Gastrocnemius medialis (tissue), 4 donors: ENCODE data around the gene TANK. TPM values are rescaled to one million over a fixed set of nuclear protein-coding genes. Genes with fewer than 3 reads are reported as not detected.

Experiments
- ATAC-seq, 2 donors: fragments of 150-250 bp; one replicate each; pipeline ENCODE4 v1.9.1; 2016
- DNase-seq, 2 donors: peaks; one replicate each; pipeline ENCODE4 v3.0.0-alpha.2; 2019
- H3K27ac ChIP-seq, 4 donors: fragments of 200-600 bp; sonication (generic); 1 replicate in 1 of 4; 2 replicates in 3 of 4; pipeline ENCODE4 v1.5.1; 2016 to 2018; ENCODE audit warnings: mild to moderate bottlenecking in 2 of 4, moderate library complexity in 1 of 4
- H3K27me3 ChIP-seq, 3 donors: fragments of 200-600 bp; sonication (generic) in 2 of 3; 1 replicate in 1 of 3; 2 replicates in 2 of 3; pipeline versions ENCODE4 v1.5.1 to v1.6.0; 2016 to 2019; ENCODE audit warnings: mild to moderate bottlenecking in 1 of 3, moderate library complexity in 1 of 3
- H3K36me3 ChIP-seq, 2 donors: fragments of 200-600 bp; sonication (generic) in 1 of 2; one replicate each; pipeline ENCODE4 v1.5.1; 2017 to 2018
- H3K4me1 ChIP-seq, 2 donors: fragments of 200-600 bp; sonication (generic) in 1 of 2; one replicate each; pipeline ENCODE4 v1.5.1; 2016 to 2017; ENCODE audit warnings: mild to moderate bottlenecking in 2 of 2
- H3K4me3 ChIP-seq, 4 donors: fragments of 200-600 bp; sonication (generic) in 3 of 4; 1 replicate in 1 of 4; 2 replicates in 3 of 4; pipeline ENCODE4 v1.5.1; 2016 to 2019; ENCODE audit warnings: mild to moderate bottlenecking in 2 of 4
- H3K9me3 ChIP-seq, 3 donors: fragments of 200-600 bp; sonication (generic) in 2 of 3; 1 replicate in 1 of 3; 2 replicates in 2 of 3; pipeline ENCODE4 v1.5.1; 2016 to 2019
- POLR2A ChIP-seq, 2 donors: fragments of 450-650 bp; IDR thresholded peaks; one replicate each; pipeline ENCODE4 v1.6.1; 2017; ENCODE audit warnings: antibody characterized with exemption in 2 of 2, mild to moderate bottlenecking in 2 of 2, moderate library complexity in 2 of 2
- in situ Hi-C, 4 donors: fragments of 200-750 bp; cut with MboI; loops; one replicate each; pipeline versions ENCODE4 v1.15.0 to v1.8.0; 2017; ENCODE audit warnings: low sequenced_read_pairs in 4 of 4
- intact Hi-C: fragments of 100-400 bp; cut with DNase I; formaldehyde crosslinking; loops from one replicate; pipeline ENCODE4 v1.15.1; 2023; ENCODE audit warnings: low total_unique reads
- total RNA-seq, 4 donors: library from RNA; depleted of rRNA; stranded (reverse); fragments of >200 nt; gene quantifications; one replicate each; pipeline versions ENCODE4 v1.1.0 to v1.2.3, GENCODE V29; 2016
- TF ChIP-seq, protein P1 (sequence below), 5 experiments: fragments of 450-650 bp in 3 of 5; fragments of 200-600 bp in 2 of 5; sonication (generic) in 2 of 5; IDR thresholded peaks in 4 of 5; conservative IDR thresholded peaks in 1 of 5; 1 replicate in 4 of 5; 2 replicates in 1 of 5; pipeline ENCODE4 v1.5.1; 2016 to 2019; ENCODE audit warnings: antibody characterized with exemption in 5 of 5, mild to moderate bottlenecking in 3 of 5, moderate library complexity in 3 of 5

TANK gene
- total RNA-seq, 4 donors from 2014 or later: 70.3 to 103 (median 86.0) TPM

- no peak overlapping the region for H3K27ac ChIP-seq
- H3K36me3 ChIP-seq: no peaks in the 10 kb centered on the region
- intact Hi-C loops: no loop called here
- no peak overlapping the region for H3K4me3 ChIP-seq
- no peaks in the 10 kb centered on the region for H3K27me3 ChIP-seq
- ATAC-seq: no peak
- no peaks in the 10 kb centered on the region for H3K4me1 ChIP-seq
- in situ Hi-C loops: no loop called here
- no peaks in the 10 kb centered on the region for H3K9me3 ChIP-seq
- DNase-seq: no peak
- no peak for TF ChIP-seq POLR2A (IDR thresholded peaks at IDR 0.05)
- TF ChIP-seq, protein P1, sequence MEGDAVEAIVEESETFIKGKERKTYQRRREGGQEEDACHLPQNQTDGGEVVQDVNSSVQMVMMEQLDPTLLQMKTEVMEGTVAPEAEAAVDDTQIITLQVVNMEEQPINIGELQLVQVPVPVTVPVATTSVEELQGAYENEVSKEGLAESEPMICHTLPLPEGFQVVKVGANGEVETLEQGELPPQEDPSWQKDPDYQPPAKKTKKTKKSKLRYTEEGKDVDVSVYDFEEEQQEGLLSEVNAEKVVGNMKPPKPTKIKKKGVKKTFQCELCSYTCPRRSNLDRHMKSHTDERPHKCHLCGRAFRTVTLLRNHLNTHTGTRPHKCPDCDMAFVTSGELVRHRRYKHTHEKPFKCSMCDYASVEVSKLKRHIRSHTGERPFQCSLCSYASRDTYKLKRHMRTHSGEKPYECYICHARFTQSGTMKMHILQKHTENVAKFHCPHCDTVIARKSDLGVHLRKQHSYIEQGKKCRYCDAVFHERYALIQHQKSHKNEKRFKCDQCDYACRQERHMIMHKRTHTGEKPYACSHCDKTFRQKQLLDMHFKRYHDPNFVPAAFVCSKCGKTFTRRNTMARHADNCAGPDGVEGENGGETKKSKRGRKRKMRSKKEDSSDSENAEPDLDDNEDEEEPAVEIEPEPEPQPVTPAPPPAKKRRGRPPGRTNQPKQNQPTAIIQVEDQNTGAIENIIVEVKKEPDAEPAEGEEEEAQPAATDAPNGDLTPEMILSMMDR (IDR thresholded peaks at IDR 0.05 in 4 of 5, conservative IDR thresholded peaks at IDR 0.05 in 1 of 5): no peak
These were observed 86.1 kb downstream of the TANK start for GRCh38 chr2:161246281-161246680.

DNA sequence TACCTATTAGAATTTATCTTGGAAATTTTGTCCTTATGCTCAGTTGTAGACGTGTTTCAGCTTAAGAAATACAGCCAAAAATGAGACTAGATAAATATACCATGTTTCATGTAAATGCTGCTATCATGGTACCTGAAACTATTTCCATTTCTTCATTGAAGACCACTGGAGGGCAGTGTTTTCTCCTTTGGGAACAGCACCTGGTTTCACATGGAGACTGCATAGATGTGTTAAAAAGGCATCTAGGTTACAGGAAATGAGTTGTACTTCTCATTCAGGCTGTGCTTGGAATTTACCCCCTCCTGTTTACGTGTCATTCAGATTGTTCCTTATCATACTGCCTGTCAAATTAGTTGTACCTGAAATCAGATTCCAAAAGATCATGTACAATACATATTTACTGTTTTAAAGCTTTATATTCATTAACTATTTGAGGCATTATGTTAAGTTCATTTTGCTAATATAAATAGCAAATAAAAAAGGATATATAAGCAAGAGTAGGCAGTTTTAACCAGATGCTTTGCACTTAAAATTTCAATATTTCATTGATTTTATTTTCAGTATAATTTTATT, 90.7 kb downstream of the TANK start:
- Histone ChIP-seq H3K27ac (no peak overlapping the region), H3K36me3 (no peaks in the 10 kb centered on the region), H3K4me3 (no peak overlapping the region), H3K4me1 (no peaks in the 10 kb centered on the region), H3K27me3 (no peaks in the 10 kb centered on the region), H3K9me3 (no peaks in the 10 kb centered on the region)
- intact Hi-C loops: loop anchor here (2.0 kb wide), 1 partner anchor 22 kb away; no protein-coding TSS in a partner anchor
- peak; percentile 53 to 56 for ATAC-seq
- DNase-seq: no peak
- TF ChIP-seq, protein P1 (IDR thresholded peaks at IDR 0.05 in 4 of 5, conservative IDR thresholded peaks at IDR 0.05 in 1 of 5): peak in 4 of 5 experiments; percentile 36 to 62 (median 45)
- no peak for TF ChIP-seq POLR2A (IDR thresholded peaks at IDR 0.05)
- in situ Hi-C loops: no loop called here

DNA sequence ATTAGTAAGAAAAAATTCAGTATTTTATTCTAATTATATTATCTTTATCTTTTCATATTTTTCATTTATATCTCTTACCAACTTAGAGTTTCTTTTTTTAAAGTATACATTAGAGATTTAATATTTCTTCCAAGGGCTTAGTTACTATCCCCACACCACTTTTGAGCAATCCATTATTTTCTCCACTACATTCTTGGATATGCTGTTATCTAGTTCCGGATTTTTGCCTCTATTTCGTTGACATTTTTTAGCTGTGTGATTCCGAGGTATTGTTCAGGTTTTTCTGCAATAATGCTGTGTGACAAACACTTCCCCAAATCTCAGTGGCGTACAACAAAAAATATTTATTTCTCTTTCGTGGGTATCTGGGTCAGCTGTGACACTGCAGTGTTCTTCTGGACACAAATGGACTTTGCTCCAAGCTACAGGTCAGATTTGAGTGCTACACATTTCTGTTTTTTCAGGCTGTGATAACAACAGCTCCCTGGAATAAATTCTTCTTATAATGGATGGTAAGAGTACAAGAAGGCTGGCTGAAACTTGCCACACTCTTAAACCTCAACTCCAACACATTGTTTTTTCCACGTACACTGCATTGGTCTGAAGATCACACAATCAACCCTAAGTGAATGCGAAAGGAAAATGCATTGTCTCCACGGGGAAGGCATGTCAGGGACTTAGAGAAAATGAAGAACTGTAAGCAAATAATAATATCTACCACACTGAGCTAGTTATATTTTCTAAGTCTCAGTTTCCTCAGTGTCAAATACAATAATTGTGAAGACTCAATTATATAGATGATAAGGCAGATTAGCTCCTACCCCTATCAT, 97.1 kb downstream of the TANK start:
- H3K27me3 ChIP-seq: no peaks in the 10 kb centered on the region
- H3K27ac ChIP-seq: no peak overlapping the region
- in situ Hi-C loops: no loop called here
- no peak for ATAC-seq
- TF ChIP-seq POLR2A (IDR thresholded peaks at IDR 0.05): no peak
- TF ChIP-seq, protein P1 (IDR thresholded peaks at IDR 0.05 in 4 of 5, conservative IDR thresholded peaks at IDR 0.05 in 1 of 5): no peak
- no peak for DNase-seq
- intact Hi-C loops: no loop called here
- no peaks in the 10 kb centered on the region for H3K4me1 ChIP-seq
- H3K36me3 ChIP-seq: no peaks in the 10 kb centered on the region
- H3K9me3 ChIP-seq: no peaks in the 10 kb centered on the region
- H3K4me3 ChIP-seq: no peak overlapping the region

- no peak overlapping the region for H3K4me3 ChIP-seq
- no peak for TF ChIP-seq POLR2A (IDR thresholded peaks at IDR 0.05)
- TF ChIP-seq, protein P1 (IDR thresholded peaks at IDR 0.05 in 4 of 5, conservative IDR thresholded peaks at IDR 0.05 in 1 of 5): no peak
- intact Hi-C loops (no loop called here), in situ Hi-C loops (loop anchor here in 1 of 4 donors (10.0 kb wide), 1 partner anchor 51 kb away; no protein-coding TSS in a partner anchor)
- no peaks in the 10 kb centered on the region for H3K36me3 ChIP-seq
- H3K27me3 ChIP-seq: no peaks in the 10 kb centered on the region
- no peaks in the 10 kb centered on the region for H3K9me3 ChIP-seq
- DNase-seq (no peak), ATAC-seq (no peak)
- peaks cover 0 to 6% of the 10 kb centered on the region in 2 donors for H3K4me1 ChIP-seq
- H3K27ac ChIP-seq: no peak overlapping the region
These were observed 105.6 kb downstream of the TANK start for GRCh38 chr2:161265874-161266273.
